GM18520 (cell line): ENCODE measurements around the gene MRPL10.

Source experiments
- ATAC-seq: cut with Tn5 transposase; IDR thresholded peaks from one replicate; pipeline ENCODE4 v1.9.1; 2021; ENCODE audit not compliant: unreplicated experiment

Gene MRPL10

GRCh38 chr17:47860386-47860785, 29.0 kb upstream of the MRPL10 start:
- no peak for ATAC-seq

GRCh38 chr17:47857551-47858455, 26.5 kb upstream of the MRPL10 start:
- no peak for ATAC-seq

GRCh38 chr17:47856830-47857229, 25.5 kb upstream of the MRPL10 start:
- ATAC-seq: no peak

GRCh38 chr17:47855737-47856136, 24.4 kb upstream of the MRPL10 start:
- ATAC-seq: no peak

GRCh38 chr17:47853616-47854015, 22.3 kb upstream of the MRPL10 start:
- no peak for ATAC-seq

GRCh38 chr17:47852113-47852949, 21.0 kb upstream of the MRPL10 start:
- no peak for ATAC-seq

GRCh38 chr17:47851764-47852112, 20.4 kb upstream of the MRPL10 start:
- ATAC-seq: no peak

- no peak for ATAC-seq
Measured at GRCh38 chr17:47850692-47851573, 19.6 kb upstream of the MRPL10 start, which contains the start of gene SP6. Gene SP6 (minus strand): TSS chr17:47851163. CDS start chr17:47848429, 2,734 bp downstream.

GRCh38 chr17:47850373-47850691, 19.0 kb upstream of the MRPL10 start:
- ATAC-seq: no peak

- ATAC-seq: no peak
Measured at GRCh38 chr17:47848198-47848513, 16.8 kb upstream of the MRPL10 start.

- ATAC-seq: no peak
Measured at GRCh38 chr17:47847341-47848197, 16.2 kb upstream of the MRPL10 start.

GRCh38 chr17:47846716-47847340, 15.5 kb upstream of the MRPL10 start:
- ATAC-seq: no peak

- no peak for ATAC-seq
Measured at GRCh38 chr17:47845716-47846075, 14.4 kb upstream of the MRPL10 start.

GRCh38 chr17:47844814-47845715, 13.7 kb upstream of the MRPL10 start:
- ATAC-seq: no peak

GRCh38 chr17:47844227-47844626, 12.9 kb upstream of the MRPL10 start:
- no peak for ATAC-seq

- ATAC-seq: no peak
Measured at GRCh38 chr17:47843391-47843730, 12.0 kb upstream of the MRPL10 start.

- ATAC-seq: no peak
Measured at GRCh38 chr17:47841488-47842291, 10.3 kb upstream of the MRPL10 start.
